Endothelial cell of umbilical vein (primary cell): ENCODE results near the gene MYO1F. TPM values are rescaled to one million over a fixed set of nuclear protein-coding genes. Genes with fewer than 3 reads are reported as not detected.

Experiments used
- BruUV-seq: library from RNA; stranded (reverse); fragments of 400-500 nt; replicated peaks from 2 replicates; lab custom pipeline; 2021; lab: Mats Ljungman, UMichigan
- CTCF ChIA-PET: fragments of 300-600, 350-600 bp; sonication (Branson Sonifier 250); formaldehyde crosslinking; loops from one replicate; lab custom pipeline; 2021; ENCODE audit warnings: antibody characterized with exemption, inconsistent platforms; lab: Charles Lee
- POLR2A ChIA-PET: fragments of 300-600, 350-600 bp; sonication (Branson Sonifier 250); formaldehyde crosslinking; loops from one replicate; lab custom pipeline; 2021; ENCODE audit warnings: antibody characterized with exemption, inconsistent platforms; lab: Charles Lee
- DNase-seq: peaks from one replicate; pipeline ENCODE4 v3.0.0-alpha.2; 2011; ENCODE audit warnings: low read depth, low spot score
- FAIRE-seq: peaks from 2 replicates; lab custom pipeline; 2011; peaks lifted over from hg19 to GRCh38; lab: Jason Lieb, UNC
- H2AFZ ChIP-seq: 2 replicates; pipeline ENCODE4 v1.6.0; 2012; ENCODE audit warnings: low read depth, low read length, control low read depth, inconsistent platforms
- H3K27ac ChIP-seq: 2 replicates; pipeline ENCODE4 v1.5.1; 2011; ENCODE audit warnings: low read depth, mild to moderate bottlenecking, control low read depth, low read length, moderate library complexity; ENCODE audit not compliant: insufficient read depth
- H3K27me3 ChIP-seq, 2 experiments: 2 replicates each; pipeline versions ENCODE4 v1.6.0 to v1.6.1; 2011; ENCODE audit warnings: low read length in 2 of 2, mixed read lengths in 1 of 2; ENCODE audit not compliant: control insufficient read depth in 2 of 2, insufficient read depth in 2 of 2
- H3K36me3 ChIP-seq, 2 experiments: 2 replicates in 1 of 2; 3 replicates in 1 of 2; pipeline ENCODE4 v1.5.1; 2011; ENCODE audit warnings: low read length in 2 of 2, mild to moderate bottlenecking in 1 of 2, moderate library complexity in 1 of 2; ENCODE audit not compliant: control insufficient read depth in 2 of 2, insufficient read depth in 2 of 2; ENCODE audit errors: extremely low read depth in 1 of 2
- H3K4me1 ChIP-seq: 3 replicates; pipeline ENCODE4 v1.5.1; 2011; ENCODE audit warnings: mild to moderate bottlenecking, low read length; ENCODE audit not compliant: control insufficient read depth, insufficient read depth; ENCODE audit errors: extremely low read depth
- H3K4me2 ChIP-seq: 2 replicates; pipeline ENCODE4 v1.6.1; 2011; ENCODE audit warnings: low read length, control low read depth, mixed read lengths; ENCODE audit not compliant: insufficient read depth
- H3K4me3 ChIP-seq, 3 experiments: fragments of 200-600 bp in 1 of 3; sonication (generic), shearing (Covaris generic) in 1 of 3; replicated peaks in 1 of 3; 2 replicates each; pipeline ENCODE4 v1.5.1; 2011 to 2016; ENCODE audit warnings: control low read depth in 3 of 3, low read length in 3 of 3, mild to moderate bottlenecking in 2 of 3, inconsistent platforms in 1 of 3, low read depth in 1 of 3, moderate library complexity in 1 of 3; ENCODE audit not compliant: insufficient read depth in 1 of 3
- H3K79me2 ChIP-seq: 2 replicates; pipeline ENCODE4 v1.6.0; 2012; ENCODE audit warnings: low read length, inconsistent platforms; ENCODE audit not compliant: control insufficient read depth, insufficient read depth
- H3K9ac ChIP-seq: replicated peaks from 2 replicates; pipeline ENCODE3; 2011; ENCODE audit warnings: low read length, control low read depth; ENCODE audit not compliant: insufficient read depth; ENCODE audit errors: extremely low read depth
- H3K9me1 ChIP-seq: replicated peaks from 3 replicates; pipeline ENCODE4 v1.6.0; 2011; ENCODE audit warnings: mild to moderate bottlenecking, low read length; ENCODE audit not compliant: control insufficient read depth, insufficient read depth; ENCODE audit errors: extremely low read depth
- H3K9me3 ChIP-seq: replicated peaks from 2 replicates; pipeline ENCODE4 v1.5.1; 2012; ENCODE audit warnings: low read length, inconsistent platforms; ENCODE audit not compliant: control insufficient read depth, insufficient read depth
- H4K20me1 ChIP-seq: replicated peaks from 2 replicates; pipeline ENCODE3; 2011; ENCODE audit warnings: mild to moderate bottlenecking, low read length; ENCODE audit not compliant: control insufficient read depth, insufficient read depth; ENCODE audit errors: extremely low read depth
- EZH2 ChIP-seq: IDR thresholded peaks from 2 replicates; pipeline ENCODE4 v1.6.1; 2012; ENCODE audit warnings: borderline replicate concordance, low read depth, mild to moderate bottlenecking, moderate library complexity, low read length, inconsistent platforms; ENCODE audit not compliant: severe bottlenecking
- FOS ChIP-seq: IDR thresholded peaks from 2 replicates; pipeline ENCODE4 v1.6.1; 2011; ENCODE audit warnings: mild to moderate bottlenecking, low read length, moderate library complexity, borderline replicate concordance; ENCODE audit not compliant: insufficient read depth
- GATA2 ChIP-seq: IDR thresholded peaks from 2 replicates; pipeline ENCODE4 v1.7.0; 2011; ENCODE audit warnings: low read depth, mild to moderate bottlenecking, moderate library complexity, mixed read lengths, low read length; ENCODE audit not compliant: insufficient read length, insufficient read depth
- JUN ChIP-seq: IDR thresholded peaks from 2 replicates; pipeline ENCODE4 v1.6.1; 2011; ENCODE audit warnings: borderline replicate concordance, low read depth; ENCODE audit not compliant: insufficient read length, insufficient read depth
- MYC ChIP-seq: IDR thresholded peaks from one replicate; pipeline ENCODE4 v1.6.1; 2011; ENCODE audit warnings: mild to moderate bottlenecking, low read depth, low read length
- POLR2A ChIP-seq: IDR thresholded peaks from 2 replicates; pipeline ENCODE4 v1.6.1; 2012; ENCODE audit warnings: low read depth, mild to moderate bottlenecking, control low read depth, low read length
- POLR2AphosphoS5 ChIP-seq: IDR thresholded peaks from 2 replicates; pipeline ENCODE4 v1.6.1; 2012; ENCODE audit warnings: low read depth, mild to moderate bottlenecking, control low read depth, low read length, moderate library complexity; ENCODE audit not compliant: insufficient read depth
- dilution Hi-C: fragments of 300-500 bp; cut with MboI; formaldehyde crosslinking; loops from one replicate; pipeline ENCODE4 v1.15.0; 2019; ENCODE audit warnings: low sequenced_read_pairs; ENCODE audit not compliant: extremely low pct_ligation_motif_present
- intact Hi-C: fragments of 100-400 bp; cut with micrococcal nuclease; formaldehyde crosslinking; loops from one replicate; pipeline ENCODE4 v1.10.0; 2022
- polyA plus RNA-seq, 4 experiments: library from polyadenylated mRNA; depleted of rRNA in 3 of 4; stranded (reverse) in 3 of 4; unstranded in 1 of 4; fragments of >200 nt; gene quantifications; 2 replicates each; pipeline versions ENCODE4 v1.2.1 to v1.2.3, GENCODE V29; 2011 to 2012; ENCODE audit warnings: missing spikeins in 1 of 4
- total RNA-seq: library from RNA; stranded (reverse); gene quantifications from 2 replicates; pipeline ENCODE4 v1.2.3, GENCODE V29; 2021
- TF ChIP-seq, protein P1 (sequence below), 2 donors: IDR thresholded peaks; 1 replicate in 1 of 2; 2 replicates in 1 of 2; pipeline ENCODE4 v1.5.1; 2011; ENCODE audit warnings: low read length in 2 of 2, mild to moderate bottlenecking in 2 of 2, moderate library complexity in 2 of 2, control low read depth in 1 of 2, inconsistent platforms in 1 of 2, low read depth in 1 of 2; ENCODE audit not compliant: insufficient read depth in 1 of 2; ENCODE audit errors: extremely low read depth in 1 of 2
- TF ChIP-seq, protein P2 (sequence below): IDR thresholded peaks from 2 replicates; pipeline ENCODE4 v1.6.1; 2011; ENCODE audit not compliant: insufficient read depth, insufficient read length

The MYO1F gene
- total and polyA plus RNA-seq, 2 donors (not counting 3 experiments of a cell fraction or from before 2014, with no cell fraction given) = 0.22 to 0.39 TPM

DNA sequence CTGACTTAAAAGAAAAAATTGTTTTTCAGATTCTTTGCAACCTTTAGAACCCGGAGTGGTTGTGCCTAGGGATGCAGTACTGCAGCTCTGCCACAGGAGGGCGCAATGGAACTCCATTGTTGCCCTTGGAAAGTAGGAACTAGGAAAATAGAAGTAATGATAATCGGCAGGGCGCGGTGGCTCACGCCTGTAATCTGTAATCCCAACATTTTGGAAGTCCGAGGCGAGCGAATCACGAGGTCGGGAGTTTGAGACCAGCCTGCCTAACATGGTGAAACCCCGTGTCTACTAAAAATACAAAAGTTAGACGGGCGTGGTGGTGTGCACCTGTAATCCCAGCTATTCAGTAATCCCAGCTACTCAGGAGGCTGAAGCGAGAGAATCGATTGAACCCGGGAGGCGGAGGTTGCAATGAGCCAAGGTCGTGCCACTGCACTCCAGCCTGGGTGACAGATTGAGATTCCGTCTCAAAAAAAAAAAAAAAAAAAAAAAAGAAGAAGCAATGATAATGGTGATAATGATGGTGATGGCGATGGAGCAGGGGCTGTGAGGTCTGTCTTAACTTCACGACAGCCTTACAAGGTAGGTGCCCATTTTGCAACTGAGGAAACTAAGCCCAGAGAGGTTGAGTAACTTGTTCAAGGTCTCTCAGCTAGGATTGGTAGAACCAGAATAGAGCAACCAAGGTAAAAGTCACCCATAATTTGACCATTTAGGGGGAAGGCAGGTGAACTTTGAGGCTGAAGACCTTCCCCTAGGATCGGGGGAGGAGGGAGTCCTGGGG, 38.8 kb upstream of the MYO1F start:
- Histone ChIP-seq H3K79me2 (no peaks in the 10 kb centered on the region), H3K4me3 (no peak overlapping the region), H3K9me1 (no peaks in the 10 kb centered on the region), H4K20me1 (no peaks in the 10 kb centered on the region), H2AFZ (no peak overlapping the region), H3K27ac (no peak overlapping the region), H3K4me2 (no peak overlapping the region), H3K27me3 (no peaks in the 10 kb centered on the region), H3K36me3 (no peaks in the 10 kb centered on the region), H3K9me3 (no peaks in the 10 kb centered on the region), H3K9ac (no peak overlapping the region), H3K4me1 (no peaks in the 10 kb centered on the region)
- dilution Hi-C loops (no loop called here), intact Hi-C loops (loop anchor here (1.0 to 5.0 kb wide), 2 partner anchors 26 to 34 kb away; no protein-coding TSS in a partner anchor)
- POLR2A ChIA-PET = interaction anchor here (0.7 kb wide), 1 partner anchor 103 kb away, joined by 10 read pairs; no protein-coding TSS in a partner anchor
- CTCF ChIA-PET = interaction anchor here (0.6 to 2.2 kb wide), 12 partner anchors 11 to 499 kb away, joined by 3 to 15 read pairs (median 4); partner anchors contain the start of gene NFILZ
- TF ChIP-seq, protein P1, sequence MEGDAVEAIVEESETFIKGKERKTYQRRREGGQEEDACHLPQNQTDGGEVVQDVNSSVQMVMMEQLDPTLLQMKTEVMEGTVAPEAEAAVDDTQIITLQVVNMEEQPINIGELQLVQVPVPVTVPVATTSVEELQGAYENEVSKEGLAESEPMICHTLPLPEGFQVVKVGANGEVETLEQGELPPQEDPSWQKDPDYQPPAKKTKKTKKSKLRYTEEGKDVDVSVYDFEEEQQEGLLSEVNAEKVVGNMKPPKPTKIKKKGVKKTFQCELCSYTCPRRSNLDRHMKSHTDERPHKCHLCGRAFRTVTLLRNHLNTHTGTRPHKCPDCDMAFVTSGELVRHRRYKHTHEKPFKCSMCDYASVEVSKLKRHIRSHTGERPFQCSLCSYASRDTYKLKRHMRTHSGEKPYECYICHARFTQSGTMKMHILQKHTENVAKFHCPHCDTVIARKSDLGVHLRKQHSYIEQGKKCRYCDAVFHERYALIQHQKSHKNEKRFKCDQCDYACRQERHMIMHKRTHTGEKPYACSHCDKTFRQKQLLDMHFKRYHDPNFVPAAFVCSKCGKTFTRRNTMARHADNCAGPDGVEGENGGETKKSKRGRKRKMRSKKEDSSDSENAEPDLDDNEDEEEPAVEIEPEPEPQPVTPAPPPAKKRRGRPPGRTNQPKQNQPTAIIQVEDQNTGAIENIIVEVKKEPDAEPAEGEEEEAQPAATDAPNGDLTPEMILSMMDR (IDR thresholded peaks at IDR 0.05; ENCODE audit: extremely low read depth in 1 of 2, insufficient read depth in 1 of 2, low read depth in 1 of 2, low read length in 2 of 2) = peak; percentile 88 to 91
- TF ChIP-seq EZH2 = no peak
- no TSS peak for BruUV-seq
- peak; percentile 43 for DNase-seq
- FAIRE-seq = peak; percentile 93

DNA sequence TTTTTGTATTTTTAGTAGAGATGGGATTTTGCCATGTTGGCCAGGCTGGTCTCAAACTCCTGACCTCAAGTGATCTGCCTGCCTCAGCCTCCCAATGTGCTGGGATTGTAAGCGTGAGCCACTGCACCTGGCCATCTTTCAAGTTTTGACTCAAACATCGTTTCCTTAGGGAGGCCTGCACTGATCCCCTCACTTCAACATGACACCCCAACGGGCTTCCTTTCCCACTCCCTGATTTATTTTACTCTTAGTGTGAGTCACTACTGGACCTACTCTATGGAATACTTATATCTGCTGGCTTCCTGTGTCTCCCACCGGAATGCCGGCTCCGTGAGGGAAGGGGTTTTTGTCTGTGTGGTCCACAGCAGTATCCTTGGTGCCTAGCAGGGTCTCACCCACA, 37.8 kb upstream of the MYO1F start:
- Histone ChIP-seq H3K79me2 (no peaks in the 10 kb centered on the region), H3K27ac (no peak overlapping the region), H3K27me3 (no peaks in the 10 kb centered on the region), H3K36me3 (no peaks in the 10 kb centered on the region), H3K4me1 (peaks cover 2% of the 10 kb centered on the region), H2AFZ (no peak overlapping the region), H3K4me3 (no peak overlapping the region), H3K4me2 (no peak overlapping the region), H3K9me1 (no peaks in the 10 kb centered on the region), H3K9me3 (no peaks in the 10 kb centered on the region), H4K20me1 (no peaks in the 10 kb centered on the region), H3K9ac (no peak overlapping the region)
- ChIA-PET POLR2A (no interaction called here), CTCF (interaction anchor here (0.7 to 2.2 kb wide), 10 partner anchors 10 to 473 kb away, joined by 3 to 15 read pairs (median 5); no protein-coding TSS in a partner anchor)
- FAIRE-seq (no peak), DNase-seq (no peak)
- dilution Hi-C loops = no loop called here
- TF ChIP-seq, protein P1 (IDR thresholded peaks at IDR 0.05; ENCODE audit: extremely low read depth in 1 of 2, insufficient read depth in 1 of 2, low read depth in 1 of 2, low read length in 2 of 2) = no peak
- no peak for TF ChIP-seq GATA2
- TF ChIP-seq, protein P2, sequence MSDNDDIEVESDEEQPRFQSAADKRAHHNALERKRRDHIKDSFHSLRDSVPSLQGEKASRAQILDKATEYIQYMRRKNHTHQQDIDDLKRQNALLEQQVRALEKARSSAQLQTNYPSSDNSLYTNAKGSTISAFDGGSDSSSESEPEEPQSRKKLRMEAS = no peak
- no peak for TF ChIP-seq JUN
- no peak for TF ChIP-seq MYC
- no peak for TF ChIP-seq EZH2
- TF ChIP-seq POLR2A = no peak
- no peak for TF ChIP-seq POLR2AphosphoS5
- TF ChIP-seq FOS = no peak
- BruUV-seq = no TSS peak
- intact Hi-C loops = loop anchor here (1.0 to 5.0 kb wide), 2 partner anchors 27 to 33 kb away; no protein-coding TSS in a partner anchor
